T follicular helper cell (primary cell): ENCODE results near the gene PGM3.
"Not testable (repeated sequence)": the region's sequence is repeated elsewhere in the genome, so short reads cannot be mapped to it uniquely, and the experiment has no call there.

Experiments used
- DNase-seq: peaks from one replicate; pipeline ENCODE4 v3.0.0-alpha.2; 2020; ENCODE audit warnings: low read depth
- total RNA-seq, 2 experiments: gene quantifications; one replicate each; lab custom pipeline; 2026; lab: John Stamatoyannopoulos, UW

PGM3 gene, protein sequence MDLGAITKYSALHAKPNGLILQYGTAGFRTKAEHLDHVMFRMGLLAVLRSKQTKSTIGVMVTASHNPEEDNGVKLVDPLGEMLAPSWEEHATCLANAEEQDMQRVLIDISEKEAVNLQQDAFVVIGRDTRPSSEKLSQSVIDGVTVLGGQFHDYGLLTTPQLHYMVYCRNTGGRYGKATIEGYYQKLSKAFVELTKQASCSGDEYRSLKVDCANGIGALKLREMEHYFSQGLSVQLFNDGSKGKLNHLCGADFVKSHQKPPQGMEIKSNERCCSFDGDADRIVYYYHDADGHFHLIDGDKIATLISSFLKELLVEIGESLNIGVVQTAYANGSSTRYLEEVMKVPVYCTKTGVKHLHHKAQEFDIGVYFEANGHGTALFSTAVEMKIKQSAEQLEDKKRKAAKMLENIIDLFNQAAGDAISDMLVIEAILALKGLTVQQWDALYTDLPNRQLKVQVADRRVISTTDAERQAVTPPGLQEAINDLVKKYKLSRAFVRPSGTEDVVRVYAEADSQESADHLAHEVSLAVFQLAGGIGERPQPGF
- total RNA-seq = 32.5 to 43.8 reads per million in 2 experiments

DNA sequence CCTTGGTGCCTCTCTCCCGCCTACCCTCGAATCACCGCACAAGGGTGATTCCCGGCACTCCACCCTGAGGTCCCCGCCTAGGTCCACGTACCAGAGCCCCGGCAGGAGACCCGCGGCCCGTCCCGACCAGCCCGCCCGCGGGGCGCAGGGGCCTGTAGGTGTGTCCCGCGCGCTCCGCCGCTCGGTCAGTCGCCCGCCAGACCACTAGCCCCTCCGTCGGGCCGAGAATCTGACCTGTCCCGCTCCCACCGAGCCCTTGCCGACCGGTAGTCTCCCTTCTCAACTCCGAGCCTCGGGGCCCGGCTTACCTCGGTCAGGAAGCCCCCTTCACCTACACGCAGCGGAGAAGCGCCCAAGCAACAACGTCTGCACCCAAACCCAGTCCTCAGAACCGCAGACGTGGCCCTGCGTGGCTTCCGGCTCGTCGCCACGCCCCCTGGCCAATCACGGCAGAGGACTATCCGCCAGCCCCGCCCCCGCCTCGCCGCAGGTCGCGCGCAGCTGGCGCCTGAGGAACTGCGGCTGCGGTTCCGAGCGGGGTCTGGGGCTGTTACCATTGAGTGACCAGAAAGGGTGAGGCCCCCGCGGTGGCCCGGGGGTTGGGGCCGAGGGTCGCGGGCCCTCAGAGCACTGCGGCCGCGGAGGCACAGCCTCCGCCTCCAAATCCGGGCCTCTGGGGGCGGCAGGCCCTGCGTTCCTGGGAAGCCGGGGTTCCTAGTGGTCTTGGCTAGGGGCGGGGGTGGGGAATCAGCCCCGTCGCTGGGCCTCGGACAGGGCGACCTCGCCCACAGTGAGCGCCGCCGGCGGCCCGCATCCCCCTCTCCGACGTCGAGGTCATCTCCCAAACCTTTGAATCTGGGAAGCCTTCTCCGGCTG lies at the start of gene PGM3, which contains the start of gene RWDD2A:
PGM3 (minus strand) TSS at position 395 of the 876 bp plus-strand sequence. CDS start 2,253 bp downstream, outside the sequence.
RWDD2A (plus strand) TSS at position 487 of the 876 bp plus-strand sequence. CDS start 1,095 bp downstream, outside the sequence.
- peak; percentile 83 for DNase-seq

DNA sequence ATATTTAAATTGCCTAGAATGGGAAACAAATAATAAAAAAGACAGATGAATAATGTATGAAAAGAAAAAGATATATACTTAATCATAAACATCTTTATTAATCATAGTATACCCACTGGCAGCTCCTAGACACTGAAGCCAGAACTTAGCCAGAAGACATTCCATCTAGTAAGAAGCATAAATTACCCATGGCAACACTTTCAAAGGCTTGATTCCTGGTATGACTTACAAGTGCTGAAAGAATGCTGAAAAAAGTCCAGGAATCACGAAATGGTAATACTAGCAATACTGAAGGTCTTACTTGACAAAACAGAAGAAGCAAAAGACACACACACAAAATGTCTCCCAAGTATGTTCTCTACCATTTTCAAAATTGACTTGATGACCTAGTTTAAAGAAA lies 38.1 kb upstream of the PGM3 start:
- no peak for DNase-seq

DNA sequence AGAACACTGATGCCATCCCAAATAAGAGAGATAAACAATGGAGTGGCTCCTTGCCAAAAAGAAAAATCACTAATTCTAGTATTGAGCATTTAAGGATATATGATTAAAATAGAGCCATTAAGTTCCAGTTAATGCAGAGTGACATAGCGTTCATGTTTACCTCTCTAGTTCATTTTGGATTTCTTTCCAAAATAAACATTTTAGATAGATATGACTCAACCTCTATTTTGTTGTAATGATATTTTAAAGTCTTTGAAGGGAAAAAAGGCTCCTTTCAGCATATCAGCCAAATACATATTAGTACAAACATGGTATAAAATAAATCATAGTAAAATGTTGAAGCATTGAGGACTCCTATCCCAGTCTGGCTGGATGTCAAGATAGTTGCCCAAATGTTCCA lies 33.5 kb upstream of the PGM3 start:
- no peak for DNase-seq

DNA sequence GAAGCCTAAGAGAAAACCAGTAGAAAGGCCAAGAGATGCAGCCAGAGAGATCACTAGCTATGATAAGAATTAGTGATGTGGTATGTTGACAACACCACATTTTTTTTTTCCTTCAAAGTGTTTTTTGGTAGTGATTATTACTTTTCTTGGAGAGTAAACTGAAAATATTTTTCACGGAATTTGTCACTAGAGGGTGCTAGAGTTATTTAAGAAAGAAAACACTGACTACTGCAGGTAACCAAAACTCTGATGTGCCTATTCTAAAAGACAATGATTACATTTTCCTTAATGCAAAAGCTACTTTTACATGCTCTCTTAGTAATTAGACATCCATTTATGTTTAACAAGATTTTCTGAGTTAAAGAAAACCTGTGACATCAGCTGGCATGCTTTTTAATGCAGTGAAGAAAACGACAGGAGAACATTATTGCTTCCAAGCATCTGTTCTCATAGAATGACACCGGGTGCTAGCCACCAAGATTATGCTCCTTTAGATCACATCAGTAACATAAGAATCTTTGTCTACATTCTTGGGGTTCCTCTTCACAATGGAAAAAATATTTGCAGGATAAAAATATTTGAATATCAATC lies 28.9 kb upstream of the PGM3 start:
- no peak for DNase-seq

DNA sequence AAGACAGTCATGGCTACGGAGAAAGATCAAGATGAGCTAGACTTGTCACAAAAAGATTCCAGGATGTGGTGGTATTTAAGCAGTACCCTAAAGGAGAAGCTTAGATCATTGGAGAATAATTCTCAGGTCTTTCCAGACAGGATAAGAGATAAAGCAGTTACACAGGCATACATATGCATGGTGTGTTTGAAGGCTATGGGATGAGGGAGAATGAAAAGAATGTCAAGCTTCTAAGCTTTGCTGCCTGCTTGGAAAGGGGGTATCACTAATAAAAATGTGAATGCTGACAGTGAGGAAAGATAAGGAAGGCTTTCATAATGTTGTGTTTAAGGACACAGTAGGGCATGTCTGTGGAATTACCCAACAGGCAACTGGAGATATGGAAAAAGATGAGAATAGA lies 28.2 kb upstream of the PGM3 start:
- no peak for DNase-seq

DNA sequence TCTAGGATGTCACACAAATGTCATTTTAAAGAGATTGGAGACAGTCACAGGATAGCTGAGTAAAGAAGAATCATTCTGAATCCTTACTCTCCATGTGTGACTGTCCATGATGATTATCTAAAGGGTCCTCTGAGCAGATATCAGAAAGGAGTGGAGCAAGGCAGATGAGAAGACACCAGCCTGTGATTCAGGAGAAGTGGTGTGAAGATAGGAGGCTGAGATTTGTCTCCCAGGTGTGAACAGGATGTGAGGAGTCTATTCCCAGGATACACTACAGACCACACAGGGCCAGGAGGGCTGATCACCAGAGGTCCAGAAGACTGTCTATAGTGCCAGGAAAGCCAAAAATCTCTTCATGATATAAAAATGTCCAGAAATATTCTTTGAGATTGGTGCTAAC lies 27.1 kb upstream of the PGM3 start:
- DNase-seq = no peak

DNA sequence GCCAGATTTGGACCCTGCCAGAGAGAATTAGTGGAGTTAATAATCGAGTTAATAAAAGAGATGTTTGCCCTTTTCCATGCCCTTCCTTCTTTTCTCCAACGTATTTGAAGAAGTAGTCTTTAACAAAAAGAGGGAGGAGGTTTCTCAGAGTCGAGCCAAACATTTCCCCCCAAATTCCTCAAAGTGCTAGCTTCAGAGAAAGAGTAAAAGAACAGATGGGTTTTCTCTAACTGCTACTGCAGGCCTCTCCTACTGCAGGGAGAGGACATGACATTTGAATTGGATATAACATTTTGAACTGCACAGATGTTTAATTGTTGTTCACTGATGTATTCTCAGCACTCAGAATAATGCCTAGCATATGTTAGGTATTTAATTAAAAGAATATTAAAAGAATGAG lies 25.6 kb upstream of the PGM3 start:
- DNase-seq = no peak

DNA sequence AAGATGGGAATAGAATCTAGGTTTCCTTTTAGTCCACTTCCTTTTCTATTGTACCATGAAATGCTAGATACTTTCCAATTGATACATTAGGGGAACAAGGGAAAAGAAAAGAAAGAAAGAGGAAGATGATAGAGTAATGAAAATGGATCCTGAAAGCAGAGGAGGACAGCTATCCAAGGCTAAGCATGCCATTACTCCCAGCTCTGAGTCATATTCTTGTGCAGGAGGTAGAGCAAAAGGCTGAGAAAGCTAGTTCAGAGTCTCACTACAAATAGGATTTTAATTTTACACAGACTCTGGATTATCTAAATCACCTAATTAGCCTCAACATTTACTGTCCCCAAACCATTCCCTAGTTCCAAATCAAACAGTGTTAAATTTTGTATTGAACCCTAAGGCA lies 23.7 kb upstream of the PGM3 start:
- no peak for DNase-seq

DNA sequence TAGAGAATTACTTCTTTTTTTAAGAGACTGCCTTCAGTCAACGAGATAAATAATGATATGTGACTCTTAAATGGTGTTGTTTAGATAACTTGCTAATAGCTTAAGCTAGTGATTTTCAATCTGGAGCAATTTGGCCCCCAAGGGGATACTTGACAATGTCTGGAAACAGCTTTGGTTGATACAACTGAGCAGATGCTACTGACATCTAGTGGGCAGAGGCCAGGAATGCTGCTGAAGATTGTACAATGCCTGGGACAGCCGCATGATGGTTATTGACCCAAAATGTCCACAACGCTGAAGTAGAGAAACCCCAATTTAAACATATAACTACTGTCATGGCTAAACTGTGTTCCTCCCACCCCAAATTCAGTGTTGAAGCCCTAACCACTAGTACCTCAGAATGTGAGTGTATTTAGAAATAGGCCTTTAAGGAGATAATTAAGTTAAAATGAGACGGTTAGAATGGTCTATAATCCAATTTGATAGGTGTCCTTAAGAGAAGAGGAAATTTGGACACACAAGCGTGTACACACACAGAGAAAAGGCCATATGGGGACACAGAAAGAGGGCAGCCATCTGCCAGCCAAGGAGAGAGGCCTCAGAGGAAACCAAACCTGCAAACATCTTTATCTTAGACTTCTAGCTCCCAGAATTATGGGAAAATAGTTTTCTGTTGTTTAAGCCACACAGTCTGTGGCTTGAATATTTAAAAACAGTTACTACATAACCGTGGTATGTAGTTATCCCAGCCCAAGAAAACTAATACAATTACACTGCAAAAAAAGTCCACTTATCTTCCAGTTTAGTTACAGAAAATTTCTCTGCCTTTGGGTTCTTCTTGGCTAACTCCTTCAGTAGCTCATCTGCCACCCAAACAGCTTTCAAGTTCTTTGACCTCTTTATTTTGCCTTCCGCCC lies 22.3 kb upstream of the PGM3 start:
- DNase-seq = peak; percentile 15

DNA sequence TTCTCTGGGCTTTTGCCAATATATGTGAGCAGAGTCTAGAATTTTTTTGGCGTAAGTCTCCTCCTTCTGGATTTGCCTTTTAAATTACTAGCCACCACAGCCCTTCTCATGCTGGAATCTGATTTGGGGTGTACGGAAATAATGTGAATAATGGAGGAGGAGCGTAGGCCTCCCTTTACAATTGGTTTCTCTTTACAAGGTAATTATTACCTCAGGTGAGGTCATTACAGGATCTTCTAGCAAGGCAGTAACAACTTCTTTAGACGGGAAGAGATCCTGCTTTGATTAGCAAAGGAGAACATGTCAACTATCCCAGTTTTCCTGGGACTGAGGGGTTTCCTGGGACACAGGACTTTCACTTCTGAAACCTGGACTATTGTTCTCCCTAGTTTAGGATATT lies 9.0 kb upstream of the PGM3 start:
- DNase-seq = no peak

DNA sequence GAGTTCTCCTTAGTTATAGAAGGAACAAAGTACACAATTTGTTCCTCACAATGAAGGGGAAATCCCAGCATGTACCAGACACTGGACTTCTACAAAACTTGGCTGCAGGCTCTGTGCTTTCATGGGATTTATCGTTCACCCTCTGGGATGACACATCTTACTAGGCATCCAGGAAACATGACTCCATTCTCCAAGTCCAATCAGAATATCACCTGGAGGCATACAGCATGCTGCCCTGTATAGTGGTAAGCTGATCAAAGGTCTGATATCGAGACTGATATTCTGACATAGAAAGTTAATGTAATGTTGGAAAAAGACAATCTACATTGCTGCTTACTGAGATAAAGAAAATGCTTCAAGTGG lies 6.8 kb upstream of the PGM3 start:
- DNase-seq = no peak

DNA sequence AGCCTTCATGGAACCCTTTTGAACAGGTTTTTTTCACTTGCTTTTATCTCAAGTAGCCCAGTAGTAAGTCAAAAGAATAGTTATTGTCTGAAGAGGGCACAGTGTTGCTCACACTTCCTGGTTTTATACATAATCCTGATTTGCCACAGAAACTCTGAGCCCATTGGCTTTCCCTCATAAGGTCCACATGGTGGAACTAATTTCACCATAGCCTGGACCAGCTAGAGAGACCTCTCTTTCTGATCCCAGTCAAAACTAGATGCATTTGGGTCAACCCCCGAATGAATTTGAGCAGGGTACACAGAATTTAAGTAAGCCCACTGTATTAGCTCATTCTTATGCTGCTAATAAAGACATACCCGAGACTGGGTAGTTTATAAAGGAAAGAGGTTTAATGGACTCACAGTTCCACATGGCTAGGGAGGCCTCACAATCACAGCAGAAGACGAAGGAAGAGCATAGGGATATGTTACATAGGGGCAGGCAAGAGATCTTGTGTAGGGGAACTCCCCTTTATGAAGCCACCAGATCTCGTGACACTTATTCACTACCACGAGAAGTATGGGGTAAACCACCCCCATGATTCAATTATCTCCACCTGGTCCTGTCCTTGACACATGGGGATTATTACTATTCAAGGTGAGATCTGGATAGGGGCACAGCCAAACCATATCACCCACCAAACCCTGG lies 6.3 kb upstream of the PGM3 start:
- no peak for DNase-seq

DNA sequence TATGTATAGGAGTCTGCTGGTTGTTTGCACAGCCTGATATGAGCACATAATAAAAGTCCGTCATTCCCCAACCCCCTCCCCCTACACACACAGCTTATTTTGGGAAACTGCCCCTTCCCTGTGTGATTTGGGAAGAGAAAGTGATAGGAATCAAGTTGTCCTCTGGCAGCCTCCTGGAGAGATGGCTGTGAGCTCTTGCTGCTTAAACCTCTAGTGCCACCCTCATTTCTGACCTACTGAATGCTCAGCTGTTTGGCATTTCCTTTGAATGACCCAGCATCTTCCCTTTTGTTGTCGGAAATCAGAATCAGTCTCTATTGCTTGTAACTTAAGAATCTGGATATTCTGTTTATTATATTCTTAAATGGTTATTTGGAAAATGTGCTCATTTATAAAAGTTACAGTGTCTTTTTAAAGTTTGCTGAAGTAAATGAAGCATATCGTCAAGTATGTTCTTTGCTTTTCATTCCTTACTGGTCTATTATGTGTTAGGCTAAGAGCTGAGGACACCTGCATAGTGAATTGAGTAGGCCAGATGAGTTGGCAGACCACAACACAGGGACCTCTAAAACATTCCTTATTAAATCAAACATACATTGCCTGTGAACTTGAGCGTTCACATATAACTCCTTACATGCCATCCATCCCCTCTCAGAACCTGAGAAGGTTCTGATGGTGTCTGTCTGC lies 5.6 kb upstream of the PGM3 start:
- DNase-seq = no peak

DNA sequence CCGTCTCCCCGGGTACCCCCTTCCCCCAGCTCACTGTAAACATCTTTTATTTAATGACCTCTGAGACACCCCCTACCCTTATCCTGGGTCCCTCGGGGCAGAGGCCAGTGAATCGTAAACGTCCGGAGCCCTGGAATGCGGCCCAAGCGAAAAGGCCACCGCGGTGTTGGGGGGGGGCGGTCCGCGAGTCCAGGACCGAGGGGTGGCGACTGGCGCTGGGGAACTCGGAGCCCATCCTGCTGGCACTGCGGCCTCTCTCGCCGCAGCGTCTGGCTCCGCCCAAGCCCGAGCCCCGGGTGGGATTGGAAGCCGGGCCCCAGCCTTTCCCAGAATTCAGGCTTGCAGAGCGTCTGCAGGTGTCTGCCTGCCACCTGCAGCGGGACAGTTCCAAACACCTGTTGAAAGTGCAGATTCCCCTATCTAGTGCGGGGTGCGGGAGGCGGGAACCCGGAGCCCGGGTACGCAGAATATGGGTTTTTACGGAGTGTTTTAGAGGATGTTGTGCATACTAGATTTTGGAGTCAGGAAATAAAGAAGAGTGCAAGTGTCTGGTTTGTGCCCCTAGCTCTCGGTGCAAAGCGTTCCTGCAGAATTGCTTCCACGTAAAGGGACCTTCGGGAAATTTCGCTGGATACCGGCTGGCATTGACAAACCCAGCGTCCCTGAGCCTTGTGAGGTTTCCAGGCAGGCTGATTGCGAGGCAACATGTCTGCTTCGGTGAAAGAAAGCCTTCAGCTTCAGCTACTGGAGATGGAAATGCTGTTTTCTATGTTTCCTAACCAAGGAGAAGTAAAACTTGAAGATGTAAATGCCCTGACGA lies 892 bp upstream of the PGM3 start:
- peak; percentile 5 for DNase-seq

DNA sequence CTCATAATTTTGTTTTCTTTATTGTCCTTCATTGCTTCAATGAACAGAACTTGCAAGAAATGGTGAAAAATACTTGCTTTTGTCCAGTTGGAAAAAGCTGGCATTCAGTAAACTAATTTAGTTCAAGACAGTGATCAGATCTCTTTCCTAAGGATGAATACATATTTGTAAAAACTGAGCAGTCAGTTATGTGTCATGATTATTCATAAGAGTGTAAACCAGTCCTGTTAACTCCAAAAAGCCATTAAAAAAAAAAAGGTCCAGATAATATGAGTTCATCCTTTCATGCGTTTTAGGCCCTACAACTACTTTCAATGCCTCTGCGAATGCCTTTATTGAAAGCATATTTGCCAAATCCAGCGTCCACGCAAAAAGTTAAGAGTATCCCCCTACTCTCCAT lies 609 bp downstream of the PGM3 start:
- DNase-seq = no peak

DNA sequence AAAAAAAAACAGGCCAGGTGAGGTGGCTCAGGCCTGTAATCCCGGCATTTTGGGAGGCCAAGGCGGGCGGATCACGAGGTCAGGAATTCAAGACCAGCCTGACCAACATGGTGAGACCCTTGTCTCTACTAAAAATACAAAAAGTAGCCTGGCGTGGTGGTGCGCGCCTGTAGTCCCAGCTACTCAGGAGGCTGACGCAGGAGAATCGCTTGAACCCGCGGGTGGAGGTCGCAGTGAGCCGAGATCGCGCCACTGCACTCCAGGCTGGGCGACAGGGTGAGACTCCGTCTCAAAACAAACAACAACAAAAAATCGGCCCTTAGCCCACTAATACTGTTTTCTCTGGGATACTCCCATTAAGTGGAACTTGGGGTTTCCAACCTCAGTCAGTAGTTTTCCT lies 1.1 kb downstream of the PGM3 start:
- DNase-seq = not testable (repeated sequence)

DNA sequence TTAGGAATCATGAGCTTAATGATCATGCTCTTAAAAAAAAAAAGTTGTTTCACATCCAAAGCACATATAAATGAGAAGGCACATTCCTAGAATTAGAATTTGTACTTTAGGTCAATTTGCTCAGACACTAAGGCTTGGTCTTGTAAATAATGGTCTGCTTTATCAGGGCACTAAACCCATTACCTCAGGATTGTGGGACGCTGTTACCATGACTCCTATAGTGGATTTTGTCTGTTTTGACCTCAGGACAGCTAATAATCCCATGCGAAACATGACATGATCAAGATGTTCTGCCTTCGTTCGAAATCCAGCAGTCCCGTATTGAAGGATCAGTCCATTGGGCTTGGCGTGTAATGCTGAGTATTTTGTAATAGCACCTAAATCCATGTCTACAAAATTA lies 2.4 kb downstream of the PGM3 start:
- no peak for DNase-seq

DNA sequence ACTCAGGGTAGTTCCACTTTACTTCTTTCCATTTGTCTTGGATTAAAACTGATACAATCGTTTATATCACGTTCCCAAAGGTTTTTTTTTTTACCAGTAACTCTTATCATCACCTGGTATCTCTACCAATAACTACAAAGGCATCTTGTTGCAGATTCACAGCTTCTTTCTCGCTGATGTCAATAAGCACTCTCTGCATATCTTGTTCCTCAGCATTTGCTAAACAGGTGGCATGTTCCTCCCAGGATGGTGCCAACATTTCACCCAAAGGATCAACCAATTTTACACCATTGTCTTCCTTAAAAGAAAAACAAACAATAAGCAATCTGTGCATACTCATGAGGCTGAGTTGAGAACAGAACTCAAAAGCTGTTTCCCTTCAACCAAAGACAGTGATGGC lies 4.6 kb downstream of the PGM3 start:
- DNase-seq = no peak

DNA sequence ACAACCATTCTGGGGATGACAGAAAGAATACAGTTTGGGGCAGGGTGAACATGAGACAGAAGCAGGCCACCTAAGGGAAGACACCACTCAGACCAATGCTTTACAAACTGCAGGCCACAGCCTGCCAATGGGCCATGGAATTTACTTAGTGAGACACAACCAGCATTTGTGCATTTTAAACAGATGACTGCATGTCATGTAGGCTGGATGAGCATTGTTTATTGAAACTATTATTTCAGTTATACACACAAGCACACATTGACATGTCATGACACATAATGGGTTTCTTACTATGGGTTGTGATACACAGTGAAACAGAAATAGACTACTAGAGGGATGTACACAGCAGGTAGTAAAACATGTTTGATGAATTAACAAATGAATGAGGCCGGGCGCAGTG lies 8.0 kb downstream of the PGM3 start:
- no peak for DNase-seq
